ENCODE results near the gene MED17. TPM values are rescaled to one million over a fixed set of nuclear protein-coding genes. Genes with fewer than 3 reads are reported as not detected.

The MED17 gene
- total RNA-seq, 1 donor from 2014 or later: 12.6 TPM

GRCh38 chr11:93840180-93840579 is 56.1 kb downstream of the MED17 start:
- no peak for TF ChIP-seq CTCF (IDR thresholded peaks at IDR 0.05)
- Histone ChIP-seq H3K27me3 (no peaks in the 10 kb centered on the region), H3K9me3 (no peaks in the 10 kb centered on the region), H3K4me3 (no peak overlapping the region), H3K36me3 (no peaks in the 10 kb centered on the region), H3K4me1 (no peaks in the 10 kb centered on the region), H3K27ac (no peak overlapping the region)
- DNase-seq (ENCODE audit: low spot score in 2 of 2): peak in 1 of 2 donors; percentile 15
- intact Hi-C loops (cut with DNase I): no loop called here

GRCh38 chr11:93840981-93841380 is 56.9 kb downstream of the MED17 start:
- H3K27me3 ChIP-seq: no peaks in the 10 kb centered on the region
- intact Hi-C loops (cut with DNase I): no loop called here
- H3K9me3 ChIP-seq: no peaks in the 10 kb centered on the region
- no peaks in the 10 kb centered on the region for H3K4me1 ChIP-seq
- peak in 1 of 2 donors; percentile 21 for DNase-seq (ENCODE audit: low spot score in 2 of 2)
- no peaks in the 10 kb centered on the region for H3K36me3 ChIP-seq
- H3K4me3 ChIP-seq: no peak overlapping the region
- TF ChIP-seq CTCF (IDR thresholded peaks at IDR 0.05): no peak
- H3K27ac ChIP-seq: no peak overlapping the region

GRCh38 chr11:93841446-93841845 is 57.4 kb downstream of the MED17 start:
- Histone ChIP-seq H3K4me1 (no peaks in the 10 kb centered on the region), H3K36me3 (no peaks in the 10 kb centered on the region), H3K4me3 (no peak overlapping the region), H3K27ac (no peak overlapping the region), H3K9me3 (no peaks in the 10 kb centered on the region), H3K27me3 (no peaks in the 10 kb centered on the region)
- no peak for TF ChIP-seq CTCF (IDR thresholded peaks at IDR 0.05)
- intact Hi-C loops (cut with DNase I): no loop called here
- DNase-seq (ENCODE audit: low spot score in 2 of 2): peak in 1 of 2 donors; percentile 21

- intact Hi-C loops (cut with DNase I): no loop called here
These were observed 58.0 kb downstream of the MED17 start for GRCh38 chr11:93842034-93842433.

GRCh38 chr11:93842461-93842860 is 58.4 kb downstream of the MED17 start:
- H3K4me3 ChIP-seq: no peak overlapping the region
- H3K36me3 ChIP-seq: no peaks in the 10 kb centered on the region
- no peaks in the 10 kb centered on the region for H3K9me3 ChIP-seq
- H3K27me3 ChIP-seq: no peaks in the 10 kb centered on the region
- DNase-seq (ENCODE audit: low spot score in 2 of 2): no peak
- intact Hi-C loops (cut with DNase I): no loop called here
- no peaks in the 10 kb centered on the region for H3K4me1 ChIP-seq
- no peak overlapping the region for H3K27ac ChIP-seq
- no peak for TF ChIP-seq CTCF (IDR thresholded peaks at IDR 0.05)

More at GRCh38 chr11:93842034-93842433, 58.0 kb downstream of the MED17 start:
- Histone ChIP-seq H3K27me3 (no peaks in the 10 kb centered on the region), H3K4me3 (no peak overlapping the region), H3K4me1 (no peaks in the 10 kb centered on the region), H3K9me3 (no peaks in the 10 kb centered on the region), H3K36me3 (no peaks in the 10 kb centered on the region), H3K27ac (no peak overlapping the region)
- peak in 1 of 2 donors; percentile 9 for DNase-seq (ENCODE audit: low spot score in 2 of 2)
- no peak for TF ChIP-seq CTCF (IDR thresholded peaks at IDR 0.05)

GRCh38 chr11:93843906-93844305 is 59.8 kb downstream of the MED17 start:
- Histone ChIP-seq H3K27ac (no peak overlapping the region), H3K36me3 (no peaks in the 10 kb centered on the region), H3K9me3 (no peaks in the 10 kb centered on the region), H3K27me3 (no peaks in the 10 kb centered on the region), H3K4me1 (no peaks in the 10 kb centered on the region), H3K4me3 (no peak overlapping the region)
- intact Hi-C loops (cut with DNase I): no loop called here
- no peak for TF ChIP-seq CTCF (IDR thresholded peaks at IDR 0.05)
- DNase-seq (ENCODE audit: low spot score in 2 of 2): no peak

All from ascending aorta (tissue), 2 donors.